GM19395 (cell line): ENCODE results near the gene ZNF391.
"Not testable (repeated sequence)": the region's sequence is repeated elsewhere in the genome, so short reads cannot be mapped to it uniquely, and the experiment has no call there.

Experiments used
- ATAC-seq: cut with Tn5 transposase; IDR thresholded peaks from one replicate; pipeline ENCODE4 v1.9.1; 2021; ENCODE audit warnings: mild to moderate bottlenecking, moderate library complexity; ENCODE audit not compliant: unreplicated experiment

The ZNF391 gene

GRCh38 chr6:27388293-27389197 lies at the start of gene ZNF391:
Gene ZNF391, plus strand, starts transcription at chr6:27388759. Its CDS starts 11,612 bp downstream, at chr6:27400371.
- ATAC-seq: peak; percentile 93

- no peak for ATAC-seq
Observed at GRCh38 chr6:27352850-27353249, 35.7 kb upstream of the ZNF391 start.

GRCh38 chr6:27358786-27359185 lies 29.8 kb upstream of the ZNF391 start:
- ATAC-seq: no peak

- ATAC-seq: no peak
Observed at GRCh38 chr6:27359231-27359630, 29.3 kb upstream of the ZNF391 start.

- ATAC-seq: no peak
Observed at GRCh38 chr6:27368202-27368601, 20.4 kb upstream of the ZNF391 start.

- no peak for ATAC-seq
Observed at GRCh38 chr6:27370391-27370790, 18.2 kb upstream of the ZNF391 start.

GRCh38 chr6:27374824-27375612 lies 13.5 kb upstream of the ZNF391 start:
- ATAC-seq: peak; percentile 92

- ATAC-seq: no peak
Observed at GRCh38 chr6:27375613-27376079, 12.9 kb upstream of the ZNF391 start.

GRCh38 chr6:27378406-27378805 lies 10.2 kb upstream of the ZNF391 start:
- not testable (repeated sequence) for ATAC-seq

- not testable (repeated sequence) for ATAC-seq
Observed at GRCh38 chr6:27381001-27381400, 7.6 kb upstream of the ZNF391 start.

GRCh38 chr6:27383011-27383410 lies 5.5 kb upstream of the ZNF391 start:
- no peak for ATAC-seq

GRCh38 chr6:27383481-27383880 lies 5.1 kb upstream of the ZNF391 start:
- no peak for ATAC-seq

GRCh38 chr6:27392623-27393022 lies 4.1 kb downstream of the ZNF391 start:
- ATAC-seq: no peak

GRCh38 chr6:27394073-27394472 lies 5.5 kb downstream of the ZNF391 start:
- ATAC-seq: no peak

GRCh38 chr6:27400877-27401642 lies 12.5 kb downstream of the ZNF391 start:
- no peak for ATAC-seq

- ATAC-seq: no peak
Observed at GRCh38 chr6:27406085-27406484, 17.5 kb downstream of the ZNF391 start.

GRCh38 chr6:27407153-27407814 lies 18.7 kb downstream of the ZNF391 start:
- no peak for ATAC-seq

GRCh38 chr6:27414300-27414699 lies 25.7 kb downstream of the ZNF391 start:
- ATAC-seq: no peak

GRCh38 chr6:27414996-27415395 lies 26.4 kb downstream of the ZNF391 start:
- no peak for ATAC-seq

GRCh38 chr6:27415898-27416297 lies 27.3 kb downstream of the ZNF391 start:
- ATAC-seq: no peak
